GM19193 (cell line): ENCODE results near the gene NLGN1.

ENCODE experiments used
- POLR2A ChIP-seq: IDR thresholded peaks from 4 replicates; pipeline ENCODE4 v1.6.1; 2011; ENCODE audit not compliant: insufficient read depth, insufficient read length; ENCODE audit errors: extremely low read depth

Gene NLGN1

DNA sequence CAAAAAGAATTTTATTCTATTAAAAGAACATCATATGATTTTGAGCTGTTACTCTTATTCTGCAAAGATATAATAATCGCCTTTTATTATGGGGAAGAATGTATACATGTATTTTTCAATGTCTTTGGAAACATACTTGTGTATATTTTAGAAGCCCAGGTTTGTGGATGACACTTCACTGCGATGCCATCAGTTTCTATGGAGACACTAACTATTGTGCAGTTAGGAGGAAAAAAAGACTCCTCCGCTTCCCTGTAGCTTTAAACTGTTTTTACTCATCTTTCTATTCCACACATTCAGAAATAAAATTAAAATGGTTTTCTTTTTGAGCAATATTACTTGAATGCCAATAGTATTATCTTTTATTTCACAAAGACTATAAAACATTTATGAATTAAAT lies 305.0 kb downstream of the NLGN1 start:
- TF ChIP-seq POLR2A, result no peak

DNA sequence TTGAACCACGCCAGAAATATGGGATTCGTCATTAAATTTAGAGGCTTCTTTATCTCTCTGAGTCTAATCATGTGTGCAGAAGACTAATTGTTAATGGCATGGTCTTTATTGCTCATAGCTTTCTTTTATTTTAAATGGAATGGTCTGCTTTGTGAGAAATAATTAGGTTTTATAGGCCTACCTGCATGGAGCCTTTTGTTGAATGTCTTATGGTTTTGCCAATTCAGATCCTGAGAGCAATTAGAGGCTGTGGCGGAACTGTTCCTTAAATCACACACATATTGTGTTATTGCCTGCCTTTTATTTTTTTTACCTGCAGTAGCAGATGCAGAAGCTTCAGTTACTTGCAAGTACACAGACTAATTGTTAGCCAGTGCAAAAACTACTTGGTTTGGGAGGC lies 306.2 kb downstream of the NLGN1 start:
- TF ChIP-seq POLR2A, result no peak

- no peak for TF ChIP-seq POLR2A
Measured at GRCh38 chr3:173706630-173707029, 309.1 kb downstream of the NLGN1 start.

DNA sequence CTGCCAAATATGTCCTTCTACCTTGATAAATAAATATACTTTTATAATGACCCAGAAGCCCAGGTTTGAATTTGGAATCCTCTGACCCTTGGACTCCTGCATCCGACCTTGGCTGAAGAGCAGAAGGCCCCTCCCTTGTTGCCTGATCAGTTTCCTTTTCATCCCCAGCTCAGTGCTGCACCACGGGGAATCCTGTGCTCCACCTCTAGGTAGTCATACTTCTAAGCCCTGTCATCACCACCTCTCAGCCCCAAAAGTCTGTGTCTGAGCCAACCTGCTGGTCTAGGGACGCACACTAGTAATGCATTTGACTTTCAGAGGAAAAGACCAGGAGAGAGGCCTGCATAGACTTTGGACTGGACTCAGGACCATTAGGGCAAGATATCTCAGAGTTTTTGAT lies 310.6 kb downstream of the NLGN1 start:
- TF ChIP-seq POLR2A, result no peak

GRCh38 chr3:173709026-173709425 lies 311.5 kb downstream of the NLGN1 start:
- TF ChIP-seq POLR2A, result no peak

- no peak for TF ChIP-seq POLR2A
Measured at GRCh38 chr3:173711619-173712018, 314.1 kb downstream of the NLGN1 start.

- TF ChIP-seq POLR2A, result no peak
Measured at GRCh38 chr3:173719585-173719984, 322.0 kb downstream of the NLGN1 start.

DNA sequence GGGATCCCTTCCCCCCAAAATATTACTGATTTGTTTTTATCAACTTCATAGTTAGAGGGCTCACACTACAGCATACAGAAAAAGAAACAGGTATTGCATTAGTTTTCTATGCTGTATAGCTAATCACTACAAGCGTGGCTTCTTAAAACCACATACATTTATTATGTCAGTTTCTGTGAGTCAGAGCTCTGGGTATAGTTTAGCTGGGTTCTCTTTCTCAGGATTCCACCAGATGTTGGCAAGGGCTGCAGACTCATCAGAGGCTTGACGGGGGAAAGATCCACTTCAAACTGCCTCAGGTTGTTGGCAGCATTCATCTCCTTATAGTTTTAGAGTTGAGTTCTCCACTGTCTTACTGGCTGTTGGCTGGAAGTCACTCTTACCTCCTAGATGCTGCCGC lies 328.0 kb downstream of the NLGN1 start:
- no peak for TF ChIP-seq POLR2A

DNA sequence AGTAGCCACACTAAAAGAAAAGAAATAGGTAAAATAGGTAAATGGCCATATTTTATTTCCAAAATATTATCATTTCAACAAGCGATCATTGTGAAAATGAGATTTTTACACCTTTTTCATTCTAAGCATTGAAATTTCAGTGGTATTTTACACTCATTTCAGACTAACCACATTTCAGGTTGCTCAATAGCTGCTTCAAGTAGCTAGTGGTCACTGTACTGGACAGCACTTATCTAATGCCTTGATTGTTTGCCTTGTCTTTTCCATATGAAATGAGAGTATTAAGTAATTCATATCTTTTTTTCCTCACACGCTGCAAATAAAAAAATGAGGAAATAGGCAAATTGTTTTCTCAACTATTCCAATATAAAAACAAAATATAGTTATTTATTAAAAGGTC lies 332.8 kb downstream of the NLGN1 start:
- no peak for TF ChIP-seq POLR2A

DNA sequence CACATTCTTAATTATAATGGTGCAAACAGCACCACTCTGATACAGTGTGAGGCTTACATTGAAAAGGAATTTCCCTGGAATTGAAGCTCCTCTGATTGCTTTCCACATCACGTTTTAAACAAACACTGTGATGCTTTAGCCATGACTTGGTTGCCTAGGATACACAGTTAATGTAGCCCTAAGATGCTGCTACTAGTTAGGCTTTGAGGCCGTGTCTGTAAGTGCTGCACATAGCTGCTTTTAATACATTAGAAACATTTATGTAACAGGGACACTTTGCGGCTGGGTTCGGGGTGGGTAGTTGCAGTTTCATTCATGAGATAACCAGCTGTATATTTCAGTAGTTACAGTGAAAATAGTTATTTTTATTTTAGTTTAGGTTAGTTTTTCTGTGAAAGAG lies 334.7 kb downstream of the NLGN1 start:
- TF ChIP-seq POLR2A, result no peak

DNA sequence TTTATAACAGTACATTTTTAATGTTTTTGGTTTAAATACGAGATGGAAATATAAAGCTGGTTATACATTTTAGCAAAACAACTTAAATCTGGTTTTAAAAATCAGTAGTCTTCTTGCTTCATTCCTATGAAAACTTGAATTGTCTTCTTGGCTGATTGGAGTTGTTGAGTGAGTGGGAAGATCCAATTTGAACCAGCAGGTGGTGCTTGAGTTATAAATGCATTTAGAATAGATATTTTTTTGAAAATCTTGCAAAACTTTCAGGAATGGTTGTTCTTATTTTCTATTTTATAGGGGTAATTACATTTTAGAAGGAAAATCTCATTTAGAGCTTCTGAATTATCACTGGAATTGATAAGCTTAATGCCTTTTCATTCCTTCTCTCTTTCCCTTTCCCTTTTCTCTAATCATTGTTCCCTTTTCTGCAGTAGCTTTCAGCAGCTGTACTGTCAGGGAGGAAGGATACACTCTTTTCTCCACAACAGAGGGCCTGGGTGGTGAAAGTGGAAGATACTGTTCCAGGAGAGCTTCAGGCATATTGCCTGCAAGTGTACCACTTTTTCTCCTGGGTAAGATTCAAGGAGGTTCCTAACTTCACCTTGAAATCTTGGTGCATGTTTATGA lies 335.6 kb downstream of the NLGN1 start:
- no peak for TF ChIP-seq POLR2A

DNA sequence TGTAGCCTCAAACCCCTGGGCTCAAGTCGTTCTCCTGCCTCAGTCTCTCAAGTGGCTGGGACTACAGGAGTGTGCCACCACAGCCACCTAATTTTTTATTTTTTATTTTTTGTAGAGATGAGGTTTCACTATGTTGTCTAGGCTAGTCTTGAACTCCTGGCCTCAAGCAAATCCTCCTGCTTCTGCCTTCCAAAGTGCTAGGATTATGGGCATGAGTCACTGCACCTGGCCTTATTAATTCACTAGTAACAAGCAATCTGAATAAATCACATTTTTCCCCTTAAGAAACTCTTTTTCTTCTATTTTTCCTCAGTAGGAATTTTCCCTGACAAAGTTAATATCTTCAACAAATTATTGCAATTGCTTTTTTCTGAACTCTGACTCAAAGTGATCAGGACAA lies 336.9 kb downstream of the NLGN1 start:
- no peak for TF ChIP-seq POLR2A

DNA sequence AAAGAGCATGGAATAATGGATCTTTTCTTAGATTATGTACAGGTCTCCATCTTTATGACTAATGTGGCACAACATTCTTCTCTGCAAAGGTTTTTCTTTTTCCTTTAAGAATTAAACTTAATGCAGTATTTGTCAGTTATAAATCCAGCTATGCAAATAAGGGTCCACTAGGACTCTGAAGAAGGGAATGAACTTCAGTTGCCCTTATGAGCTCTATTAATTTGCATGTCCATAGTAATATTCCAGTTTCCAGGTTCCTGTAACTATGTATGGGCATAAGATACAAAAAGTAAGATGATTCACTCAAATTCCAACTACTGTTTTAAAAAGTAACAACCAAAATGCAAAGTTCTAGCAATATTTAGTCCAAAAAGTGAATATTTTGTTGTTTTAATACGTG lies 337.4 kb downstream of the NLGN1 start:
- no peak for TF ChIP-seq POLR2A

DNA sequence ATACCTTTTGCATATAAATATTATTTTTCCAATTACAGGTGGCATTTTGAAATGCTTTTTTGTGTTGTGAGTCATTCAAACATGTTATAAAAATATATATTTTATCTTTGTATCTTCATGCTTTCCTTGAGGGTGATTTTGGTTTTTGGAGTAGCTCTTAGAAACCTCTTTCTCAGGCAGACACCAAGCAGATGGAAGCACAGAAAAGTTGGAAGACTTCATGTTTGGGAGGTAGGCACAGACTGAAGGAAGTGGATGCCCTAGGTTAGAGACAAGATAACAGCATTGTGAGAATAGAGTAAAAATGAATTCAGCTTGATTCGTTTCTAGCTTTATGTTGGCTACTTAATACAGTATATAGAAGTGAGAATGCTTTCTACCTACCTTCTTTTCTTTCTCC lies 338.3 kb downstream of the NLGN1 start:
- TF ChIP-seq POLR2A, result no peak

GRCh38 chr3:173737167-173737808 lies 339.7 kb downstream of the NLGN1 start:
- TF ChIP-seq POLR2A, result no peak

- TF ChIP-seq POLR2A, result no peak
Measured at GRCh38 chr3:173739726-173740125, 342.2 kb downstream of the NLGN1 start.

GRCh38 chr3:173742491-173742890 lies 344.9 kb downstream of the NLGN1 start:
- no peak for TF ChIP-seq POLR2A
